ENCODE measurements around the gene SH3PXD2A. TPM values are rescaled to one million over a fixed set of nuclear protein-coding genes. Genes with fewer than 3 reads are reported as not detected.
A peak's percentile ranks its signal among the peaks of the same experiment; 100 is the strongest.

SH3PXD2A gene
- total RNA-seq, 1 donor, result 29.0 TPM

- peaks cover 34% of the 10 kb centered on the region for H4K20me1 ChIP-seq (ENCODE audit: insufficient read depth, low read length)
- H3K4me3 ChIP-seq (ENCODE audit: insufficient read depth, low read length), result no peak overlapping the region
- no peak overlapping the region for H3K4me2 ChIP-seq (ENCODE audit: insufficient read depth, low read length)
- H2AFZ ChIP-seq (ENCODE audit: low read length), result no peak overlapping the region
- TF ChIP-seq CTCF (IDR thresholded peaks at IDR 0.05; ENCODE audit: extremely low read depth, low read depth, low read length), result no peak
- peaks cover 27% of the 10 kb centered on the region for H3K4me1 ChIP-seq (ENCODE audit: insufficient read depth, low read length)
- H3K27ac ChIP-seq (ENCODE audit: low read depth, low read length), result no peak overlapping the region
- H3K36me3 ChIP-seq (ENCODE audit: insufficient read depth, low read length), result peaks cover 43% of the 10 kb centered on the region
- H3K27me3 ChIP-seq (ENCODE audit: insufficient read depth, low read length), result no peaks in the 10 kb centered on the region
- peaks cover 93% of the 10 kb centered on the region for H3K79me2 ChIP-seq (ENCODE audit: insufficient read depth, low read length)
- DNase-seq (ENCODE audit: insufficient read length, low spot score, missing footprints), result no peak
- H3K9me3 ChIP-seq (ENCODE audit: low read depth, low read length), result peaks cover 2% of the 10 kb centered on the region
Observed at GRCh38 chr10:103658049-103658577, 197.3 kb downstream of the SH3PXD2A start.

- Histone ChIP-seq H4K20me1 (ENCODE audit: insufficient read depth, low read length) (peaks cover 43% of the 10 kb centered on the region), H3K27ac (ENCODE audit: low read depth, low read length) (no peak overlapping the region), H3K4me3 (ENCODE audit: insufficient read depth, low read length) (no peak overlapping the region), H3K27me3 (ENCODE audit: insufficient read depth, low read length) (no peaks in the 10 kb centered on the region), H3K36me3 (ENCODE audit: insufficient read depth, low read length) (peaks cover 43% of the 10 kb centered on the region), H3K4me1 (ENCODE audit: insufficient read depth, low read length) (peaks cover 37% of the 10 kb centered on the region), H3K4me2 (ENCODE audit: insufficient read depth, low read length) (no peak overlapping the region), H2AFZ (ENCODE audit: low read length) (no peak overlapping the region), H3K79me2 (ENCODE audit: insufficient read depth, low read length) (peaks cover 96% of the 10 kb centered on the region), H3K9me3 (ENCODE audit: low read depth, low read length) (peaks cover 2% of the 10 kb centered on the region)
- no peak for TF ChIP-seq CTCF (IDR thresholded peaks at IDR 0.05; ENCODE audit: extremely low read depth, low read depth, low read length)
- no peak for DNase-seq (ENCODE audit: insufficient read length, low spot score, missing footprints)
Observed at GRCh38 chr10:103657061-103657591, 198.2 kb downstream of the SH3PXD2A start.

GRCh38 chr10:103654925-103655324 is 200.5 kb downstream of the SH3PXD2A start:
- Histone ChIP-seq H3K4me1 (ENCODE audit: insufficient read depth, low read length) (peaks cover 44% of the 10 kb centered on the region), H3K9me3 (ENCODE audit: low read depth, low read length) (peaks cover 2% of the 10 kb centered on the region), H4K20me1 (ENCODE audit: insufficient read depth, low read length) (peaks cover 53% of the 10 kb centered on the region), H3K79me2 (ENCODE audit: insufficient read depth, low read length) (peaks cover 99% of the 10 kb centered on the region), H3K4me3 (ENCODE audit: insufficient read depth, low read length) (no peak overlapping the region), H3K36me3 (ENCODE audit: insufficient read depth, low read length) (peaks cover 57% of the 10 kb centered on the region), H3K27ac (ENCODE audit: low read depth, low read length) (no peak overlapping the region), H3K27me3 (ENCODE audit: insufficient read depth, low read length) (no peaks in the 10 kb centered on the region), H2AFZ (ENCODE audit: low read length) (no peak overlapping the region), H3K4me2 (ENCODE audit: insufficient read depth, low read length) (no peak overlapping the region)
- no peak for DNase-seq (ENCODE audit: insufficient read length, low spot score, missing footprints)
- TF ChIP-seq CTCF (IDR thresholded peaks at IDR 0.05; ENCODE audit: extremely low read depth, low read depth, low read length), result no peak

GRCh38 chr10:103653581-103654037 is 201.8 kb downstream of the SH3PXD2A start:
- no peak for DNase-seq (ENCODE audit: insufficient read length, low spot score, missing footprints)
- TF ChIP-seq CTCF (IDR thresholded peaks at IDR 0.05; ENCODE audit: extremely low read depth, low read depth, low read length), result no peak
- no peaks in the 10 kb centered on the region for H3K27me3 ChIP-seq (ENCODE audit: insufficient read depth, low read length)
- H2AFZ ChIP-seq (ENCODE audit: low read length), result no peak overlapping the region
- H3K9me3 ChIP-seq (ENCODE audit: low read depth, low read length), result peaks cover 2% of the 10 kb centered on the region
- peaks cover 52% of the 10 kb centered on the region for H3K36me3 ChIP-seq (ENCODE audit: insufficient read depth, low read length)
- no peak overlapping the region for H3K4me3 ChIP-seq (ENCODE audit: insufficient read depth, low read length)
- peaks cover 50% of the 10 kb centered on the region for H3K4me1 ChIP-seq (ENCODE audit: insufficient read depth, low read length)
- H3K4me2 ChIP-seq (ENCODE audit: insufficient read depth, low read length), result no peak overlapping the region
- peak overlapping the region; percentile 51 for H3K27ac ChIP-seq (ENCODE audit: low read depth, low read length)
- peaks cover 58% of the 10 kb centered on the region for H4K20me1 ChIP-seq (ENCODE audit: insufficient read depth, low read length)
- peaks cover 96% of the 10 kb centered on the region for H3K79me2 ChIP-seq (ENCODE audit: insufficient read depth, low read length)
